Stimulated activated CD4-positive, alpha-beta T cell treated with anti-CD3 and anti-CD28 coated beads, Interleukin-2, amount 100 ng/mL, for 48 hours (primary cell): ENCODE data around the gene PLA2G4A.

Experiments
- DNase-seq, 2 donors: peaks; one replicate each; pipeline ENCODE4 v3.0.0-alpha.2; 2020

The PLA2G4A gene

DNA sequence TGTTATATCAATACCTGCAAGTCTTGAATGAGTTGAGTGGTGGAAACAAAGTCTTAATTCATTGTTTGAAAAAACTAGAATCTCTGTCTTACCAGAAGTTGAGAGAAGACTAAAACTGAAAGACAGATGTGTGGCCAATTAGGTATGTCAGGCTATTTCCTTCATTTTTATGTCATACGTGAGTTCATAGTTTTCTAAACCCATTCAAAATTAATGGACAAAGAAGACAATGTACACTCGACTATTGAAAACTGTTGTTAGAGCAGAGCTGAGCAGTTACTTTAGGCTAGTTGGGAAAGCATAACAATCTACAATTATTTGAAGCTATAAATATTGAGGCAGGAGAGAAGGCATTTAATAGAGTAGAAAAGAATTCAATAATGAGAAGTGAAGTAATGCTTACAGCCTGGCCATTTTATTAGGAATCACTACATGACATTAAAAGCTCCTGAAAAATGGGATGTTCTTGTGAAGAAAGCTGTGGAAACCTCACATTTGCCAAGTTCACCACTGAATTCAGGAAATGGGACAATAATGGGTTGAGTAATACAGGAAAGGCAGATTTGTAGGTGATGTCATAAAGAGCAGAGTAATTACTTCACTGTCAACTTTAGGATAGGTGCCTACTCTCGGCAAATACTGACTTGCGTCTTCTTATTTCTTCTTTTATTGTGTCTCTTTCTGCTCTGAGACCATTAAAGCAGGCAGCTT is 204.4 kb downstream of the PLA2G4A start:
- no peak for DNase-seq

DNA sequence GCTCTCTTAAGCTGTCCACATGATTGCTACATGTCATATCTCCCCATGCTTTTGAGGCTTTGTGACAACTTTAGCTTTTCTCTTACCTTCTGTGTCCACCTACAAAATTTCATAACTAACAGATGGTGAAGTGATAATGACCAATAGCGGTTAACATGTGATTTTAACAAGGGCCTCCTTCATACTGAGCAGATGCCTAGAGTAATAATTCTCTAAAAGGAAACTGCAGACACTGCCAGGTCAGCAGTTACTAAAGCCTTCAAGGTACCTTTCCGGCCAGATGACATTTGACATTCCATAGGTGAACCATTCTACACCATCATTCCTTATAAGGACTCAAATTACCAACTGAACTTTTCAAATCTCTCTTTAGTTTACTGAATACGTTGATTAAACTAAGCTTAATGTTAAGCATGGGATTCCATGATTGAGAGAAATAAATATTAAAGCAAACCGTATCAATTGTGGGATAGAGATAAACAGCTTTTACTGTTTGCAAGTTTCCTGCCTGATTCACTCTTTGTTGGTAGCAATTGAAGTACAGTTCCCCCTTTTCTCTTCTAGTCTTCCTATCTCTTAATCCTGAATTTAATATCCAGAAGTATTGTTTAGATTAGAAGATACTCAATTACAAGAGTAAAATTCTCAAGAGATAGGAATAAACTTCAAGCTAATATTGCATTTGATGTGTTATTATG is 205.1 kb downstream of the PLA2G4A start:
- no peak for DNase-seq

DNA sequence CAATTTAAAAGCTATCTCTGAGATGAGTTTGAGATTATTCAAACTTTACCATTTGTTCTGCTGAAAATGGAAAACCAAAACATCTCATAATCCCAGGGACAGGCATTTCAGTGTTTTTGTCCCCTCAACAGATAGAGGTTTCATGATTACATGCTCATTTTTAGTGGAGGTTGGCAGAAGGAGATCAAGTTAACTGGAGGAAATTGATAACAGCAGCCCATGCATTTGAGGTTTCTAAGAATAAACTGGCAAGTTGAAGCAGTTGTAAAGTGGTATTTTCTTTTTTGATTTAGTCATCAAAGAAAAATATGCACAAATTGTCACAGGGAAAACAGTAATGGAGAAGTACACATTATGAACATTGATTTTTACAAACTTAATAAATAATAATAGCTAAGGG is 205.8 kb downstream of the PLA2G4A start:
- DNase-seq: no peak

DNA sequence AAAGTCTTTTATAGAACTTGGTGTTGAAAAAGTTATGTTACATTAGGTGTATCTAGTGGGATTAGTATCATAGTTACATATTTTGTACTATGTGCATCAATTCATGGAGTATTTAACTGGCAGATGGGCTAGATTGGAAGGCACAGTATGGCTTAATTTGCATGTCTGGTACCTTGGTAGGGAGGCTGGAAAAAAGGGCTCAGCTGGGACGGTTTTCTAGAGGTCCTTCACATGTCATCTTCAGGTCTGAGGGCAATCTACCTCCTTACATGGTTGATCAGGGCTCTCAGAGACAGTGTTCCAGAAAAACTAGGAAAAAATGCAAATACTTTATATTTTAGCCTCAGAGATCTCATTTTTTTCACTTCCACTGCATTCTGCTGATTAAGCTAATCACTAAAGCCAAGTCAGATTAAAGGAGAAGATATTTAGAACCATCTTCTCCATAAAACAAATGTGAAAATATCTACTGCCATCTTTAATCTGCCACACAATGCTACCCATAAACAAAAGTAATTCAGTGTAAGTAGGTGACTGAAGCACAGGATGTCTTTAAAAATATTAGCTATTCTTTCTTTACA is 209.3 kb downstream of the PLA2G4A start:
- no peak for DNase-seq
